ENCODE results near the gene ACOT7.

Gene ACOT7

DNA sequence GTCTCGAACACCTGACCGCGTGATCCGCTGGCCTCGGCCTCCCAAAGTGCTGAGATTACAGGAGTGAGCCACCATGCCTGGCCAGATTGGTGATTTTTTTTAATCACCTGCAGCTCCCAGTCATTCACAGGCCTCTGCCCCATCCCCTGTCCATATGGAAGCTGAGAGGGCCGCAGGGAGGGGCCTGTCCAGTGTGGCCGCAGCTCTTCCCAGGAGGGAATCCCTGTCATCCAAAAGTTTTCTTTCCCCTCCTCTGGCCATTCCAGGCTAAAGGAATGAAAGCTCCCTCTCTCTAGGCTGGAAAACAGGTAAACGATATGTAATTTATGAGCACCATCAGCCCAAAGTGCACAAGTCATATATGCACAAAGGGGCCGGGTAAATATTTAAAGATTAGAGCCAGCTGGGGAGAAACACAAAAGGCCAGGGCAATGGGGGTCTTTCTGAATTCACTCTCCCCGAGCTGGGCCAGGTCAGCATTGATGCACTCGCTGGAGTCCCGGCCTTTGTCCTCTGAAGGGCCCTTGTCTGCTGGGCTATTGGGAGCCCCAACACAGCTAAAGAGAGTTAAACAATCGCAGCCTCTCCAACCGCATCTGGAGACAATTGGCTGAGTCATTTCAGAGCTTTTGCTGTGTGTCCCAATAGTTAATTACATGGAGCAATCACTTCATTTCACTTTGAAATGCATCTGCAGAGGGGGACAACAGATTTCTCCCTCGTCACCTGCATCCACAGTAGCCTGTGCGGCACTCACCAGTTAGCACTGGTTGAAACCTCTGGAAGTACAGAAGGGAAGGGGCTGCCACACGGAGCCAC lies 153.4 kb downstream of the ACOT7 start:
- Histone ChIP-seq H3K27me3 (replicated peaks; ENCODE audit: control insufficient read depth, insufficient read depth, low read length, poor library complexity, severe bottlenecking) (peaks cover 40% of the 10 kb centered on the region), H3K36me3 (ENCODE audit: control insufficient read depth, insufficient read depth, low read length) (no peaks in the 10 kb centered on the region), H3K9me3 (ENCODE audit: control insufficient read depth, low read length) (no peaks in the 10 kb centered on the region), H3K4me1 (ENCODE audit: control insufficient read depth, insufficient read depth, low read length, poor library complexity, severe bottlenecking) (peaks cover 9% of the 10 kb centered on the region), H3K27ac (ENCODE audit: insufficient read depth, low read length, poor library complexity, severe bottlenecking) (no peak overlapping the region), H3K4me3 (ENCODE audit: insufficient read depth, low read depth, low read length, poor library complexity, severe bottlenecking) (no peak overlapping the region)
- no peak for DNase-seq

GRCh38 chr1:6239213-6239752 lies 154.3 kb downstream of the ACOT7 start:
- H3K27ac ChIP-seq (ENCODE audit: insufficient read depth, low read length, poor library complexity, severe bottlenecking) = no peak overlapping the region

DNA sequence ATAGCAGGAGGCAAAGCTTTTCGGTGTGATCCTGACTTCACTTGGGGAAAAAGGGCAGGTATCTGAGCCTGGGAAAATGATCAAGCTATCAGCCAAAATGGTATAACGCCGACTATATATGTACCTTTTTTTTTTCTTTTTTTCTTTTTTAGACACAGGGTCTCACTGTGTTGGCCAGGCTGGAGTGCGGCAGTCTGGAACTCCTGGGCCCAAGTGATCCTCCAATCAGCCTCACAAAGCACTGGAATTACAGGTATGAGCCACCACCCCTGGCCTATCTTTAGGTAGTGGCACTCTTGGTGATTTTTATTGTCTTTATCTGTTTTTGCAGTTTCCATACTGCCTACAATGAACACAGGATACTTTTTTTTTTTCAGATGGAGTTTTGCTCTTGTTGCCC lies 156.5 kb downstream of the ACOT7 start:
- Histone ChIP-seq H3K4me1 (ENCODE audit: control insufficient read depth, insufficient read depth, low read length, poor library complexity, severe bottlenecking) (peaks cover 10% of the 10 kb centered on the region), H3K36me3 (ENCODE audit: control insufficient read depth, insufficient read depth, low read length) (peaks cover 6% of the 10 kb centered on the region), H3K27me3 (replicated peaks; ENCODE audit: control insufficient read depth, insufficient read depth, low read length, poor library complexity, severe bottlenecking) (peaks cover 15% of the 10 kb centered on the region), H3K27ac (ENCODE audit: insufficient read depth, low read length, poor library complexity, severe bottlenecking) (no peak overlapping the region), H3K4me3 (ENCODE audit: insufficient read depth, low read depth, low read length, poor library complexity, severe bottlenecking) (no peak overlapping the region), H3K9me3 (ENCODE audit: control insufficient read depth, low read length) (no peaks in the 10 kb centered on the region)
- DNase-seq = no peak

More at GRCh38 chr1:6239213-6239752, 154.3 kb downstream of the ACOT7 start:
- no peak overlapping the region for H3K4me3 ChIP-seq (ENCODE audit: insufficient read depth, low read depth, low read length, poor library complexity, severe bottlenecking)
- DNase-seq = no peak
- peaks cover 11% of the 10 kb centered on the region for H3K4me1 ChIP-seq (ENCODE audit: control insufficient read depth, insufficient read depth, low read length, poor library complexity, severe bottlenecking)
- peaks cover 32% of the 10 kb centered on the region for H3K27me3 ChIP-seq (replicated peaks; ENCODE audit: control insufficient read depth, insufficient read depth, low read length, poor library complexity, severe bottlenecking)
- no peaks in the 10 kb centered on the region for H3K36me3 ChIP-seq (ENCODE audit: control insufficient read depth, insufficient read depth, low read length)
- no peaks in the 10 kb centered on the region for H3K9me3 ChIP-seq (ENCODE audit: control insufficient read depth, low read length)

DNA sequence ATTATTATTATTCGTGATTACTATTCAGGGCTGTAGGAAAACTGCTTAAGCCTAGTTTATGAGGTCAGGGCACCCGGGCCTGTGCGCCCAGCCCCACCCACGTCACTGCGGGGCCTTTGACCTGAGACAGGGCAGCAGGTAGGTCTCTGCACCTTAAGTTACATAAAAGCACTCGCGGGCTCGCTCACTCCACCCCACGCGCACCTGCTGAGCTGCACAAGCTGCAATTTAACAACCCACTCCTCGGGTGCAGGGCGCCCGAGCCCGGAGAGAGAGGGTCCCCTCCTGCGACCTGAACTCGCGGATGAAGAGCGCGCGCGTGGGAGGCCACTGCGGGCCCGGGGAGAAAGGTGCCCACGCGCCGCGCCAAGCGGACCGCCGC lies 158.3 kb downstream of the ACOT7 start:
- no peaks in the 10 kb centered on the region for H3K27me3 ChIP-seq (replicated peaks; ENCODE audit: control insufficient read depth, insufficient read depth, low read length, poor library complexity, severe bottlenecking)
- H3K4me3 ChIP-seq (ENCODE audit: insufficient read depth, low read depth, low read length, poor library complexity, severe bottlenecking) = peak overlapping the region; percentile 67
- peaks cover 11% of the 10 kb centered on the region for H3K36me3 ChIP-seq (ENCODE audit: control insufficient read depth, insufficient read depth, low read length)
- H3K4me1 ChIP-seq (ENCODE audit: control insufficient read depth, insufficient read depth, low read length, poor library complexity, severe bottlenecking) = peaks cover 5% of the 10 kb centered on the region
- no peak for DNase-seq
- H3K9me3 ChIP-seq (ENCODE audit: control insufficient read depth, low read length) = no peaks in the 10 kb centered on the region
- peak overlapping the region; percentile 25 for H3K27ac ChIP-seq (ENCODE audit: insufficient read depth, low read length, poor library complexity, severe bottlenecking)

GRCh38 chr1:6234502-6235295 lies 158.9 kb downstream of the ACOT7 start:
- peaks cover 11% of the 10 kb centered on the region for H3K36me3 ChIP-seq (ENCODE audit: control insufficient read depth, insufficient read depth, low read length)
- peak overlapping the region; percentile 25 for H3K27ac ChIP-seq (ENCODE audit: insufficient read depth, low read length, poor library complexity, severe bottlenecking)
- no peaks in the 10 kb centered on the region for H3K9me3 ChIP-seq (ENCODE audit: control insufficient read depth, low read length)
- DNase-seq = no peak
- peak overlapping the region; percentile 67 for H3K4me3 ChIP-seq (ENCODE audit: insufficient read depth, low read depth, low read length, poor library complexity, severe bottlenecking)
- H3K4me1 ChIP-seq (ENCODE audit: control insufficient read depth, insufficient read depth, low read length, poor library complexity, severe bottlenecking) = peaks cover 5% of the 10 kb centered on the region
- no peaks in the 10 kb centered on the region for H3K27me3 ChIP-seq (replicated peaks; ENCODE audit: control insufficient read depth, insufficient read depth, low read length, poor library complexity, severe bottlenecking)

GRCh38 chr1:6233376-6233775 lies 160.2 kb downstream of the ACOT7 start:
- H3K9me3 ChIP-seq (ENCODE audit: control insufficient read depth, low read length) = no peaks in the 10 kb centered on the region
- H3K4me1 ChIP-seq (ENCODE audit: control insufficient read depth, insufficient read depth, low read length, poor library complexity, severe bottlenecking) = peaks cover 5% of the 10 kb centered on the region
- peaks cover 14% of the 10 kb centered on the region for H3K36me3 ChIP-seq (ENCODE audit: control insufficient read depth, insufficient read depth, low read length)
- no peak overlapping the region for H3K27ac ChIP-seq (ENCODE audit: insufficient read depth, low read length, poor library complexity, severe bottlenecking)
- H3K4me3 ChIP-seq (ENCODE audit: insufficient read depth, low read depth, low read length, poor library complexity, severe bottlenecking) = no peak overlapping the region
- no peaks in the 10 kb centered on the region for H3K27me3 ChIP-seq (replicated peaks; ENCODE audit: control insufficient read depth, insufficient read depth, low read length, poor library complexity, severe bottlenecking)
- no peak for DNase-seq

- Histone ChIP-seq H3K36me3 (ENCODE audit: control insufficient read depth, insufficient read depth, low read length) (peaks cover 50% of the 10 kb centered on the region), H3K4me3 (ENCODE audit: insufficient read depth, low read depth, low read length, poor library complexity, severe bottlenecking) (no peak overlapping the region), H3K4me1 (ENCODE audit: control insufficient read depth, insufficient read depth, low read length, poor library complexity, severe bottlenecking) (no peaks in the 10 kb centered on the region), H3K27me3 (replicated peaks; ENCODE audit: control insufficient read depth, insufficient read depth, low read length, poor library complexity, severe bottlenecking) (no peaks in the 10 kb centered on the region), H3K27ac (ENCODE audit: insufficient read depth, low read length, poor library complexity, severe bottlenecking) (no peak overlapping the region), H3K9me3 (ENCODE audit: control insufficient read depth, low read length) (no peaks in the 10 kb centered on the region)
- DNase-seq = no peak
Observed at GRCh38 chr1:6225651-6226050, 167.9 kb downstream of the ACOT7 start.

GRCh38 chr1:6224718-6225117 lies 168.8 kb downstream of the ACOT7 start:
- Histone ChIP-seq H3K36me3 (ENCODE audit: control insufficient read depth, insufficient read depth, low read length) (peaks cover 50% of the 10 kb centered on the region), H3K9me3 (ENCODE audit: control insufficient read depth, low read length) (no peaks in the 10 kb centered on the region), H3K4me3 (ENCODE audit: insufficient read depth, low read depth, low read length, poor library complexity, severe bottlenecking) (no peak overlapping the region), H3K27me3 (replicated peaks; ENCODE audit: control insufficient read depth, insufficient read depth, low read length, poor library complexity, severe bottlenecking) (no peaks in the 10 kb centered on the region), H3K27ac (ENCODE audit: insufficient read depth, low read length, poor library complexity, severe bottlenecking) (no peak overlapping the region), H3K4me1 (ENCODE audit: control insufficient read depth, insufficient read depth, low read length, poor library complexity, severe bottlenecking) (no peaks in the 10 kb centered on the region)
- no peak for DNase-seq

GRCh38 chr1:6223617-6224016 lies 169.9 kb downstream of the ACOT7 start:
- no peak overlapping the region for H3K4me3 ChIP-seq (ENCODE audit: insufficient read depth, low read depth, low read length, poor library complexity, severe bottlenecking)
- H3K9me3 ChIP-seq (ENCODE audit: control insufficient read depth, low read length) = no peaks in the 10 kb centered on the region
- no peak for DNase-seq
- no peaks in the 10 kb centered on the region for H3K27me3 ChIP-seq (replicated peaks; ENCODE audit: control insufficient read depth, insufficient read depth, low read length, poor library complexity, severe bottlenecking)
- peaks cover 47% of the 10 kb centered on the region for H3K36me3 ChIP-seq (ENCODE audit: control insufficient read depth, insufficient read depth, low read length)
- H3K4me1 ChIP-seq (ENCODE audit: control insufficient read depth, insufficient read depth, low read length, poor library complexity, severe bottlenecking) = no peaks in the 10 kb centered on the region
- no peak overlapping the region for H3K27ac ChIP-seq (ENCODE audit: insufficient read depth, low read length, poor library complexity, severe bottlenecking)

DNA sequence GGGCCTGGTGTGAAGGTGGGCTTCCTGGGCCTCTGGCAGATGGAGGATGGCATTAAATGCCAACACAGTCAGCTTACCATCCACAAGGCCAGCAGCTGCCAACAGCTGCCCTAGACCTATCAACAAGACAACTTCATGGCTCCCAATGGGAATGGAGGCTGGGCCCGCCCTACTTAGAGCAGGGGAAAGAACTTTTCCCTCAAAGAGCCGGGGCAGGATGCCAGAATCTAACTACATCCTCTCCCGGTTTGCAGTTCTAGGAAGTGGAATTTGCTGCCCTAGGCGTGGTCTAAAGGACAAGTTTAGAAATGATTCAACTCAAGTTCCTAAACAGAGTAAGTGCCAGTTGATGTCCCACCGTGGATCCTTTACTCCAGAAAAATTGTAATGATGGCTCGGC lies 170.9 kb downstream of the ACOT7 start:
- no peaks in the 10 kb centered on the region for H3K9me3 ChIP-seq (ENCODE audit: control insufficient read depth, low read length)
- H3K4me3 ChIP-seq (ENCODE audit: insufficient read depth, low read depth, low read length, poor library complexity, severe bottlenecking) = no peak overlapping the region
- peaks cover 43% of the 10 kb centered on the region for H3K36me3 ChIP-seq (ENCODE audit: control insufficient read depth, insufficient read depth, low read length)
- H3K27me3 ChIP-seq (replicated peaks; ENCODE audit: control insufficient read depth, insufficient read depth, low read length, poor library complexity, severe bottlenecking) = no peaks in the 10 kb centered on the region
- no peak overlapping the region for H3K27ac ChIP-seq (ENCODE audit: insufficient read depth, low read length, poor library complexity, severe bottlenecking)
- DNase-seq = no peak
- no peaks in the 10 kb centered on the region for H3K4me1 ChIP-seq (ENCODE audit: control insufficient read depth, insufficient read depth, low read length, poor library complexity, severe bottlenecking)
